Measurements from ENCODE around the gene PYGO2. TPM values are rescaled to one million over a fixed set of nuclear protein-coding genes. Genes with fewer than 3 reads are reported as not detected.

Gene PYGO2
- total RNA-seq, 4 donors from 2014 or later: 20.2 to 35.3 (median 27.7) TPM

GRCh38 chr1:155005076-155006011, 43.8 kb upstream of the PYGO2 start:
- TF ChIP-seq POLR2A (IDR thresholded peaks at IDR 0.05; ENCODE audit: low read depth) (no peak), POLR2AphosphoS5 (IDR thresholded peaks at IDR 0.05) (peak in 1 of 2 donors; percentile 47), EP300 (IDR thresholded peaks at IDR 0.05) (no peak)
- intact Hi-C loops (cut with DNase I): no loop called here
- Histone ChIP-seq H3K9me3 (no peaks in the 10 kb centered on the region), H3K36me3 (peaks cover 0 to 7% (median 2%) of the 10 kb centered on the region in 4 donors), H3K27ac (replicated peaks in 1 of 4) (peak overlapping the region; percentile 97 to 99 (median 98)), H3K4me3 (peak overlapping the region; percentile 80 to 97 (median 92)), H3K4me1 (peaks cover 47 to 75% (median 64%) of the 10 kb centered on the region in 4 donors), H3K27me3 (no peaks in the 10 kb centered on the region)
- WGBS: 60% methylated on average over 17 of the region's 17 CpGs
- DNase-seq (ENCODE audit: extremely low spot score): no peak

GRCh38 chr1:155004352-155005075, 42.9 kb upstream of the PYGO2 start:
- no peak for DNase-seq (ENCODE audit: extremely low spot score)
- intact Hi-C loops (cut with DNase I): no loop called here
- TF ChIP-seq POLR2A (IDR thresholded peaks at IDR 0.05; ENCODE audit: low read depth) (no peak), POLR2AphosphoS5 (IDR thresholded peaks at IDR 0.05) (no peak), EP300 (IDR thresholded peaks at IDR 0.05) (no peak), CTCF (IDR thresholded peaks at IDR 0.05) (no peak)
- WGBS: 80% methylated on average over 1 of the region's 5 CpGs
- Histone ChIP-seq H3K9me3 (no peaks in the 10 kb centered on the region), H3K4me3 (peak overlapping the region; percentile 80 to 97 (median 92)), H3K36me3 (peaks cover 0 to 4% (median 2%) of the 10 kb centered on the region in 4 donors), H3K4me1 (peaks cover 55 to 75% (median 68%) of the 10 kb centered on the region in 4 donors), H3K27ac (replicated peaks in 1 of 4) (peak overlapping the region; percentile 97 to 99 (median 98)), H3K27me3 (no peaks in the 10 kb centered on the region)

DNA sequence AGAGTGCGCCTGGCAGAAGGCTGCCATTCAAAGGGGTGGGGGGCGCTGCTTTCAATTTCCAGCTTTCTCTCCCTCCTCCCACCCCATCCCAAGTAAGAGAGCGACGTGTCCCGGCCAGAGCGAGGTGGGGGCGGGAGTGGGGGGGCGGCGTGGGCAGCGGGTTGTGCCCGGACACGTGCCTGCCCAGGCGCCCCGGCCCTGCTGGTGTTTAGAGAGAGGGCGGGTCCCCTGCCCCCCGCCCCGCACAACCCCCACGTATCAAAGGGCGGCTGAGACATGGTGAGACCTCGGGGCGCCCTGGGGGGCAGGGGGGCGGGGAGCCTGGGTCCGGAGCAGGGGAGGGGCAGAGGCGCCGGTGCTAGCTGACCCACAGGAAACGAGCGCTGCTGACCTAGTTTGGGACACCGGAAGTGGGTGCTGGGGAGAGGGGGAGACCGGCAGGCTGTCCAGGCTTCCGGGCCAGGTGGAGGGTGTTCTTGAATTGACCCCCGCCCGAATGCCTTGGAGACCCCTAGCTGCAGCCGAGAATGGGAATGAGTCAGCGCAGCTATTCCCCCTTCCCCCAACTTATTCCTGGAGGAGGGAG, 42.3 kb upstream of the PYGO2 start:
- no peaks in the 10 kb centered on the region for H3K9me3 ChIP-seq
- peak overlapping the region; percentile 80 to 97 (median 92) for H3K4me3 ChIP-seq
- WGBS: 20% methylated on average over 1 of the region's 34 CpGs
- H3K27ac ChIP-seq (replicated peaks in 1 of 4): peak overlapping the region; percentile 97 to 99 (median 98)
- intact Hi-C loops (cut with DNase I): no loop called here
- no peaks in the 10 kb centered on the region for H3K27me3 ChIP-seq
- peaks cover 60 to 75% (median 70%) of the 10 kb centered on the region in 4 donors for H3K4me1 ChIP-seq
- DNase-seq (ENCODE audit: extremely low spot score): no peak
- H3K36me3 ChIP-seq: no peaks in the 10 kb centered on the region
- TF ChIP-seq CTCF (IDR thresholded peaks at IDR 0.05) (no peak), POLR2A (IDR thresholded peaks at IDR 0.05; ENCODE audit: low read depth) (peak; percentile 33), EP300 (IDR thresholded peaks at IDR 0.05) (no peak), POLR2AphosphoS5 (IDR thresholded peaks at IDR 0.05) (peak; percentile 42 to 57)

GRCh38 chr1:155003227-155003765, 41.7 kb upstream of the PYGO2 start:
- WGBS: 2% methylated on average over 28 of the region's 37 CpGs
- no peaks in the 10 kb centered on the region for H3K9me3 ChIP-seq
- H3K4me3 ChIP-seq: peak overlapping the region; percentile 80 to 97 (median 92)
- no peak for TF ChIP-seq POLR2AphosphoS5 (IDR thresholded peaks at IDR 0.05)
- TF ChIP-seq EP300 (IDR thresholded peaks at IDR 0.05): no peak
- no peak for TF ChIP-seq POLR2A (IDR thresholded peaks at IDR 0.05; ENCODE audit: low read depth)
- TF ChIP-seq CTCF (IDR thresholded peaks at IDR 0.05): no peak
- H3K27ac ChIP-seq (replicated peaks in 1 of 4): peak overlapping the region; percentile 97 to 99 (median 98)
- DNase-seq (ENCODE audit: extremely low spot score): no peak
- no peaks in the 10 kb centered on the region for H3K27me3 ChIP-seq
- H3K36me3 ChIP-seq: no peaks in the 10 kb centered on the region
- peaks cover 57 to 75% (median 69%) of the 10 kb centered on the region in 4 donors for H3K4me1 ChIP-seq
- intact Hi-C loops (cut with DNase I): no loop called here

Measured in esophagus muscularis mucosa (tissue), 4 donors.